Measurements from ENCODE around the gene CH25H. TPM values are rescaled to one million over a fixed set of nuclear protein-coding genes. Genes with fewer than 3 reads are reported as not detected.

CH25H gene
- polyA plus RNA-seq, 1 of the 3 experiments (the other 2 are of a cell fraction) = not detected

DNA sequence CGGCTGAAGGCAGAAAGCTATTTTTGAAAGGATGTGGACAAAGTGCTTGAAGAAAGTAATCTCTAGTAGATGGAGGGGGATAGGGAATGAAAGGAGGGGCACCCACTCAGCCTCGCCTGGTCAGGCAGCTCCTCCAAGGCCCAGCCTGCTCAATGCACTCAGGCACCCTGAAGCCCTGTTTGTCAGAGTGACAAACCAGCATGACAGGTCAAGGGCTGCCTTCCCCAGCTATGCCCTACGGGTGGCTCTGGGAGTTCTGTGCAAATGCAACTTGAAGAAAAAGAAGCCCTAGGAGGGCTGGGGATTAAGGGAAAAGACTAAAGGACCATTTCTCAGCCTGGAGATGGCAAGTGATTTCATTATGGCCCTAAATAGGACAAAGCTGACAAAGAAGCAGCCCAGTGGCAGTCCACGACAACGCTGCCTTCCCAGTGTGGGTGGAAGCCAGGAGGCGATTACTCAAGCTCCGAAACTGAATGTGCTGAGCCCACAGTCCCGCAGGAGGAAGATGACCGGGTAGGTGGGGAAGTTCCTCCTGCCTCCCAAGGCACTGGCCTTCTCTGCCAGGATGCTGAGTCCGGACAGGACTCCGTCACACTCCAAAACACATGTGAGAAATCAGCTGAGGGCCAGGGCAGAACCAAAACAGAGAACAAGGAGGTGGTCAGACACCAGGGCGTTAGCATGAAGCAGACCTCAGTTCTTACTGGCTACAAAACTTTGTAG is 28.1 kb upstream of the CH25H start:
- no peak overlapping the region for H2AFZ ChIP-seq (ENCODE audit: low read depth)
- no peak for DNase-seq
- CTCF ChIA-PET = interaction anchor here (0.7 to 2.3 kb wide), 5 partner anchors 9 to 134 kb away, joined by 3 to 15 read pairs (median 4); no protein-coding TSS in a partner anchor

More for the DNA sequence above, 28.1 kb upstream of the CH25H start:
- no peaks in the 10 kb centered on the region for H4K20me1 ChIP-seq (ENCODE audit: insufficient read depth)
- H3K9ac ChIP-seq = no peak overlapping the region
- H3K4me3 ChIP-seq (ENCODE audit: low read depth in 2 of 2, low read length in 1 of 2) = no peak overlapping the region
- no peaks in the 10 kb centered on the region for H3K9me2 ChIP-seq
- H3K27ac ChIP-seq (ENCODE audit: low read depth in 2 of 2, low read length in 1 of 2) = no peak overlapping the region
- H3K79me2 ChIP-seq (ENCODE audit: insufficient read depth) = no peaks in the 10 kb centered on the region
- no peaks in the 10 kb centered on the region for H3K27me3 ChIP-seq (ENCODE audit: insufficient read depth)
- H3K4me2 ChIP-seq = no peak overlapping the region
- WGBS (ENCODE audit: low lambda C conversion rate) = 92% methylated on average over 12 of the region's 12 CpGs
- peaks cover 0 to 2% of the 10 kb centered on the region in 2 experiments for H3K36me3 ChIP-seq (replicated peaks in 1 of 2; ENCODE audit: control insufficient read depth in 1 of 2, insufficient read depth in 2 of 2, low read length in 1 of 2)
- POLR2A ChIA-PET = no interaction called here
- TF ChIP-seq, protein P1, sequence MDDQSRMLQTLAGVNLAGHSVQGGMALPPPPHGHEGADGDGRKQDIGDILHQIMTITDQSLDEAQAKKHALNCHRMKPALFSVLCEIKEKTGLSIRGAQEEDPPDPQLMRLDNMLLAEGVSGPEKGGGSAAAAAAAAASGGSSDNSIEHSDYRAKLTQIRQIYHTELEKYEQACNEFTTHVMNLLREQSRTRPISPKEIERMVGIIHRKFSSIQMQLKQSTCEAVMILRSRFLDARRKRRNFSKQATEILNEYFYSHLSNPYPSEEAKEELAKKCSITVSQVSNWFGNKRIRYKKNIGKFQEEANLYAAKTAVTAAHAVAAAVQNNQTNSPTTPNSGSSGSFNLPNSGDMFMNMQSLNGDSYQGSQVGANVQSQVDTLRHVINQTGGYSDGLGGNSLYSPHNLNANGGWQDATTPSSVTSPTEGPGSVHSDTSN (IDR thresholded peaks at IDR 0.05) = no peak
- TF ChIP-seq MEF2A (IDR thresholded peaks at IDR 0.05; ENCODE audit: borderline replicate concordance, low read depth) (no peak), RAD21 (IDR thresholded peaks at IDR 0.05; ENCODE audit: low read length) (no peak), MXI1 (IDR thresholded peaks at IDR 0.05; ENCODE audit: low read depth, low read length) (no peak), TAF1 (IDR thresholded peaks at IDR 0.05; ENCODE audit: borderline replicate concordance, low read depth, low read length) (no peak), NRF1 (IDR thresholded peaks at IDR 0.05; ENCODE audit: low read depth, low read length) (no peak), TCF12 (IDR thresholded peaks at IDR 0.05) (no peak), EZH2phosphoT487 (IDR thresholded peaks at IDR 0.05; ENCODE audit: borderline replicate concordance, low read depth) (no peak), FOXM1 (IDR thresholded peaks at IDR 0.05; ENCODE audit: low read depth) (no peak), RFX5 (IDR thresholded peaks at IDR 0.05; ENCODE audit: low read length) (no peak), USF2 (IDR thresholded peaks at IDR 0.05; ENCODE audit: borderline replicate concordance, low read depth, low read length) (no peak), TEAD4 (IDR thresholded peaks at IDR 0.05; ENCODE audit: borderline replicate concordance, insufficient read depth) (no peak), POLR2AphosphoS5 (IDR thresholded peaks at IDR 0.05; ENCODE audit: low read depth, low read length) (no peak), RXRA (IDR thresholded peaks at IDR 0.05; ENCODE audit: borderline replicate concordance, low read depth) (no peak), FOXJ3 (CRISPR knock-in tag; IDR thresholded peaks at IDR 0.05) (no peak), FOSL2 (IDR thresholded peaks at IDR 0.05; ENCODE audit: borderline replicate concordance, low read depth) (no peak), CTCF (IDR thresholded peaks at IDR 0.05) (no peak), ELF1 (IDR thresholded peaks at IDR 0.05) (no peak)
- TF ChIP-seq, protein P2, sequence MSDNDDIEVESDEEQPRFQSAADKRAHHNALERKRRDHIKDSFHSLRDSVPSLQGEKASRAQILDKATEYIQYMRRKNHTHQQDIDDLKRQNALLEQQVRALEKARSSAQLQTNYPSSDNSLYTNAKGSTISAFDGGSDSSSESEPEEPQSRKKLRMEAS (IDR thresholded peaks at IDR 0.05; ENCODE audit: low read depth) = no peak
- TF ChIP-seq, protein P3, sequence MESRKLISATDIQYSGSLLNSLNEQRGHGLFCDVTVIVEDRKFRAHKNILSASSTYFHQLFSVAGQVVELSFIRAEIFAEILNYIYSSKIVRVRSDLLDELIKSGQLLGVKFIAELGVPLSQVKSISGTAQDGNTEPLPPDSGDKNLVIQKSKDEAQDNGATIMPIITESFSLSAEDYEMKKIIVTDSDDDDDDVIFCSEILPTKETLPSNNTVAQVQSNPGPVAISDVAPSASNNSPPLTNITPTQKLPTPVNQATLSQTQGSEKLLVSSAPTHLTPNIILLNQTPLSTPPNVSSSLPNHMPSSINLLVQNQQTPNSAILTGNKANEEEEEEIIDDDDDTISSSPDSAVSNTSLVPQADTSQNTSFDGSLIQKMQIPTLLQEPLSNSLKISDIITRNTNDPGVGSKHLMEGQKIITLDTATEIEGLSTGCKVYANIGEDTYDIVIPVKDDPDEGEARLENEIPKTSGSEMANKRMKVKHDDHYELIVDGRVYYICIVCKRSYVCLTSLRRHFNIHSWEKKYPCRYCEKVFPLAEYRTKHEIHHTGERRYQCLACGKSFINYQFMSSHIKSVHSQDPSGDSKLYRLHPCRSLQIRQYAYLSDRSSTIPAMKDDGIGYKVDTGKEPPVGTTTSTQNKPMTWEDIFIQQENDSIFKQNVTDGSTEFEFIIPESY (IDR thresholded peaks at IDR 0.05; ENCODE audit: borderline replicate concordance, low read depth) = no peak
- no peaks in the 10 kb centered on the region for H3F3A ChIP-seq (replicated peaks; ENCODE audit: insufficient read depth)
- H3K9me3 ChIP-seq = no peaks in the 10 kb centered on the region
- no peaks in the 10 kb centered on the region for H3K4me1 ChIP-seq (ENCODE audit: control insufficient read depth in 1 of 2, insufficient read depth in 2 of 2, low read depth in 1 of 2, low read length in 1 of 2)
